Measurements from ENCODE around the gene CEMIP.

Gene CEMIP

GRCh38 chr15:80940851-80941250, 161.7 kb downstream of the CEMIP start:
- H3K36me3 Mint-ChIP-seq (ENCODE audit: insufficient read depth) = peaks cover 13% of the 10 kb centered on the region
- H3K4me3 Mint-ChIP-seq = no peak overlapping the region
- DNase-seq (ENCODE audit: low spot score in 2 of 2) = no peak
- no peaks in the 10 kb centered on the region for H3K27me3 Mint-ChIP-seq
- ATAC-seq (replicated peaks; ENCODE audit: extremely low read depth, poor library complexity, severe bottlenecking) = no peak
- no peak overlapping the region for H3K27ac Mint-ChIP-seq (ENCODE audit: low read depth)
- H3K9me3 Mint-ChIP-seq = no peaks in the 10 kb centered on the region
- H3K4me1 Mint-ChIP-seq = peaks cover 5% of the 10 kb centered on the region

GRCh38 chr15:80942266-80942665, 163.1 kb downstream of the CEMIP start:
- DNase-seq (ENCODE audit: low spot score in 2 of 2) (no peak), ATAC-seq (replicated peaks; ENCODE audit: extremely low read depth, poor library complexity, severe bottlenecking) (no peak)
- H3K9me3 Mint-ChIP-seq = no peaks in the 10 kb centered on the region
- H3K4me3 Mint-ChIP-seq = no peak overlapping the region
- H3K27ac Mint-ChIP-seq (ENCODE audit: low read depth) = no peak overlapping the region
- H3K4me1 Mint-ChIP-seq = peaks cover 5% of the 10 kb centered on the region
- H3K36me3 Mint-ChIP-seq (ENCODE audit: insufficient read depth) = peaks cover 10% of the 10 kb centered on the region
- no peaks in the 10 kb centered on the region for H3K27me3 Mint-ChIP-seq

GRCh38 chr15:80942746-80943565, 163.8 kb downstream of the CEMIP start:
- H3K4me3 Mint-ChIP-seq = no peak overlapping the region
- H3K9me3 Mint-ChIP-seq = no peaks in the 10 kb centered on the region
- ATAC-seq (replicated peaks; ENCODE audit: extremely low read depth, poor library complexity, severe bottlenecking) (no peak), DNase-seq (ENCODE audit: low spot score in 2 of 2) (no peak)
- H3K36me3 Mint-ChIP-seq (ENCODE audit: insufficient read depth) = peaks cover 13% of the 10 kb centered on the region
- H3K27me3 Mint-ChIP-seq = no peaks in the 10 kb centered on the region
- H3K4me1 Mint-ChIP-seq = peaks cover 5% of the 10 kb centered on the region
- no peak overlapping the region for H3K27ac Mint-ChIP-seq (ENCODE audit: low read depth)

- ATAC-seq (replicated peaks; ENCODE audit: extremely low read depth, poor library complexity, severe bottlenecking) (no peak), DNase-seq (ENCODE audit: low spot score in 2 of 2) (no peak)
- Mint-ChIP-seq H3K27ac (ENCODE audit: low read depth) (no peak overlapping the region), H3K9me3 (no peaks in the 10 kb centered on the region), H3K4me1 (peaks cover 5% of the 10 kb centered on the region), H3K4me3 (no peak overlapping the region), H3K27me3 (no peaks in the 10 kb centered on the region), H3K36me3 (ENCODE audit: insufficient read depth) (peaks cover 13% of the 10 kb centered on the region)
These were observed 165.6 kb downstream of the CEMIP start for GRCh38 chr15:80944818-80945217.

- ATAC-seq (replicated peaks; ENCODE audit: extremely low read depth, poor library complexity, severe bottlenecking) (no peak), DNase-seq (ENCODE audit: low spot score in 2 of 2) (no peak)
- peaks cover 5% of the 10 kb centered on the region for H3K4me1 Mint-ChIP-seq
- H3K9me3 Mint-ChIP-seq = no peaks in the 10 kb centered on the region
- H3K27ac Mint-ChIP-seq (ENCODE audit: low read depth) = no peak overlapping the region
- H3K36me3 Mint-ChIP-seq (ENCODE audit: insufficient read depth) = peaks cover 13% of the 10 kb centered on the region
- H3K27me3 Mint-ChIP-seq = no peaks in the 10 kb centered on the region
- H3K4me3 Mint-ChIP-seq = no peak overlapping the region
These were observed 166.4 kb downstream of the CEMIP start for GRCh38 chr15:80945605-80946004.

GRCh38 chr15:80946576-80946975, 167.4 kb downstream of the CEMIP start:
- Mint-ChIP-seq H3K36me3 (ENCODE audit: insufficient read depth) (peaks cover 15% of the 10 kb centered on the region), H3K27me3 (no peaks in the 10 kb centered on the region), H3K27ac (ENCODE audit: low read depth) (no peak overlapping the region), H3K4me1 (peaks cover 5% of the 10 kb centered on the region), H3K4me3 (no peak overlapping the region), H3K9me3 (no peaks in the 10 kb centered on the region)
- no peak for DNase-seq (ENCODE audit: low spot score in 2 of 2)
- ATAC-seq (replicated peaks; ENCODE audit: extremely low read depth, poor library complexity, severe bottlenecking) = no peak

GRCh38 chr15:80948651-80949292, 169.6 kb downstream of the CEMIP start:
- ATAC-seq (replicated peaks; ENCODE audit: extremely low read depth, poor library complexity, severe bottlenecking) (no peak), DNase-seq (ENCODE audit: low spot score in 2 of 2) (no peak)
- Mint-ChIP-seq H3K4me1 (peaks cover under 1% of the 10 kb centered on the region), H3K27ac (ENCODE audit: low read depth) (no peak overlapping the region), H3K36me3 (ENCODE audit: insufficient read depth) (peaks cover 14% of the 10 kb centered on the region), H3K27me3 (no peaks in the 10 kb centered on the region), H3K4me3 (no peak overlapping the region), H3K9me3 (no peaks in the 10 kb centered on the region)

- DNase-seq (ENCODE audit: low spot score in 2 of 2) = no peak
- Mint-ChIP-seq H3K4me3 (no peak overlapping the region), H3K27me3 (no peaks in the 10 kb centered on the region), H3K27ac (ENCODE audit: low read depth) (no peak overlapping the region), H3K36me3 (ENCODE audit: insufficient read depth) (peaks cover 11% of the 10 kb centered on the region), H3K4me1 (no peaks in the 10 kb centered on the region), H3K9me3 (no peaks in the 10 kb centered on the region)
- ATAC-seq (replicated peaks; ENCODE audit: extremely low read depth, poor library complexity, severe bottlenecking) = no peak
These were observed 170.6 kb downstream of the CEMIP start for GRCh38 chr15:80949756-80950155.

- H3K27me3 Mint-ChIP-seq = no peaks in the 10 kb centered on the region
- no peak overlapping the region for H3K4me3 Mint-ChIP-seq
- H3K4me1 Mint-ChIP-seq = peaks cover 3% of the 10 kb centered on the region
- peaks cover 13% of the 10 kb centered on the region for H3K36me3 Mint-ChIP-seq (ENCODE audit: insufficient read depth)
- ATAC-seq (replicated peaks; ENCODE audit: extremely low read depth, poor library complexity, severe bottlenecking) (no peak), DNase-seq (ENCODE audit: low spot score in 2 of 2) (no peak)
- H3K27ac Mint-ChIP-seq (ENCODE audit: low read depth) = no peak overlapping the region
- H3K9me3 Mint-ChIP-seq = no peaks in the 10 kb centered on the region
These were observed 171.3 kb downstream of the CEMIP start for GRCh38 chr15:80950291-80951078.

- Mint-ChIP-seq H3K27me3 (no peaks in the 10 kb centered on the region), H3K4me1 (peaks cover 6% of the 10 kb centered on the region), H3K27ac (ENCODE audit: low read depth) (no peak overlapping the region), H3K36me3 (ENCODE audit: insufficient read depth) (peaks cover 16% of the 10 kb centered on the region), H3K4me3 (no peak overlapping the region), H3K9me3 (no peaks in the 10 kb centered on the region)
- ATAC-seq (replicated peaks; ENCODE audit: extremely low read depth, poor library complexity, severe bottlenecking) (no peak), DNase-seq (ENCODE audit: low spot score in 2 of 2) (no peak)
These were observed 172.8 kb downstream of the CEMIP start for GRCh38 chr15:80951941-80952340.

GRCh38 chr15:80953001-80953952, 174.1 kb downstream of the CEMIP start:
- Mint-ChIP-seq H3K27ac (ENCODE audit: low read depth) (no peak overlapping the region), H3K27me3 (no peaks in the 10 kb centered on the region), H3K9me3 (no peaks in the 10 kb centered on the region), H3K4me1 (peaks cover 6% of the 10 kb centered on the region), H3K36me3 (ENCODE audit: insufficient read depth) (peaks cover 11% of the 10 kb centered on the region), H3K4me3 (no peak overlapping the region)
- DNase-seq (ENCODE audit: low spot score in 2 of 2) (no peak), ATAC-seq (replicated peaks; ENCODE audit: extremely low read depth, poor library complexity, severe bottlenecking) (no peak)
